HG03521 (cell line): ENCODE results near the gene ARHGEF26.

Experiments
- ATAC-seq: cut with Tn5 transposase; IDR thresholded peaks from one replicate; pipeline ENCODE4 v1.9.1; 2021; ENCODE audit warnings: mild to moderate bottlenecking, moderate library complexity; ENCODE audit not compliant: unreplicated experiment

Gene ARHGEF26

DNA sequence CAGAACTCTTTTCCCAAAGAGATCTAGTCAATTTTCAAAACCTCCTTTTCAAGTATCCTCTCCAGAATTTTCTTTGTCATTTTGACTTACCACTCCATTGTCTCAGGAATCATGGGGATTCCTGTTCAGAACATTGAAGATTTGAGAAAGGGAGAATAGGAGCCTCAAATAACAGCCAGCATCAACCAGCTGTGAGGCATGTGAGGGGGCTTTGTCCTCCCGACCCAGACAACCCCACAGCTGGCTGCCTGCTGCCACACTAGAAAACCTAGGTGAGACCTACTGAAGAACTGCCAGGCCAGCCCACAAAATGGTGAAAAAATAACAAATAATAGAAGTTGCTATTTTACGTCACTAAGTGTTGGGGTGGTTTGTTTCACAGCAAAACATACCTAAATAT, 5.9 kb upstream of the ARHGEF26 start:
- no peak for ATAC-seq

DNA sequence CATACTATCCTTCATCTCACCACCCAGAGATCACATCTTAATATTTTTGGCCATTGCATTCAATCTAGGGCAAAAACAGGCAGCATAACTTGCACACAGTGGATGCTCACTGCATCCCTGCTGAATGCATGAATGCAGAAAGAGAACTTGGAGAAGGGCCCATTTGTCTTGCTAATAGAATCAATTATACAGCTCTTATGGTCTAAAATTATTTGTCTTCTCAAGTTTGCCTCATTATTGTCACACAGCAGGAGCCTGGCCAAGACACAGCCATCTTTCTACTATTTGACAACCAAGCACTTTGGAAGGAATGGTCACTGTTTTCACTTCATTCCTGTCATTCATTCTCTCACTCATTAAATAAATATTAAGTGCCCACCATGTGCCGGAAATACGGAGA, 1.2 kb upstream of the ARHGEF26 start:
- no peak for ATAC-seq

DNA sequence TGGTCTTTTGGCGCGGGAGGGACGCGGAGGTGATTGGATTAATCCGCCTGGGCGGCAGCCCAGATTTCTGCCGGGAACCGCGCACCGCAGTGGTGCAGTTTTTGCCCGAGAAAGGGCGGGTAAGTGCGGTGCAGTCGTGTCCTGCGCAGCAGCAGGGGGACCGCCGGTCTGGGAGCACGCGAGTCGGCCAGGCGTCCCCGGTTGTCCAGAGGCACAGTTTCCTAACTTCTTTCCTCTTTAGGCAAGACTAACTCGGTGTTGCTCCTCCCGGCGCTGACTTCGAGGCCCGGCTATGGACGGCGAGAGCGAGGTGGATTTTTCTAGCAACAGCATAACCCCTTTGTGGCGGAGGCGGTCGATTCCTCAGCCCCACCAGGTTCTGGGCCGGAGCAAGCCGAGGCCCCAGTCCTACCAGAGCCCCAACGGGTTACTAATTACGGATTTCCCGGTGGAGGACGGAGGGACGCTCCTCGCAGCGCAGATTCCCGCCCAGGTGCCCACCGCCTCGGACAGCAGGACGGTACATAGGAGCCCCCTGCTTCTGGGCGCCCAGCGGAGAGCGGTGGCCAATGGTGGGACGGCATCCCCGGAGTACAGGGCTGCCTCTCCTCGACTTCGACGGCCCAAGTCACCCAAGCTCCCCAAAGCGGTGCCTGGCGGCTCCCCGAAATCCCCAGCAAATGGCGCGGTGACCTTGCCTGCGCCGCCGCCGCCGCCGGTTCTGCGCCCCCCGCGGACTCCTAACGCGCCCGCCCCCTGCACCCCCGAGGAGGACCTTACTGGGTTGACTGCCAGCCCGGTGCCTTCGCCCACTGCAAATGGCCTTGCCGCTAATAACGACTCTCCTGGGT, 736 bp downstream of the ARHGEF26 start:
- ATAC-seq: peak; percentile 31

DNA sequence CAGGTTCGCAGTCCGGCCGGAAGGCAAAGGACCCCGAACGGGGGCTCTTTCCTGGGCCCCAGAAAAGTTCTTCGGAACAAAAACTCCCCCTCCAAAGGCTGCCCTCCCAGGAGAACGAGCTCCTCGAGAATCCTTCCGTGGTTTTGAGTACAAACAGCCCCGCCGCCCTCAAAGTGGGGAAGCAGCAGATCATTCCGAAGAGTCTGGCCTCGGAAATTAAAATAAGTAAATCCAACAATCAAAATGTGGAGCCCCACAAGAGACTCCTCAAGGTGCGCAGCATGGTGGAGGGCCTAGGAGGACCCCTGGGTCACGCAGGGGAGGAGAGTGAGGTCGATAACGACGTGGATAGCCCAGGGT, 1.3 kb downstream of the ARHGEF26 start:
- ATAC-seq: no peak

DNA sequence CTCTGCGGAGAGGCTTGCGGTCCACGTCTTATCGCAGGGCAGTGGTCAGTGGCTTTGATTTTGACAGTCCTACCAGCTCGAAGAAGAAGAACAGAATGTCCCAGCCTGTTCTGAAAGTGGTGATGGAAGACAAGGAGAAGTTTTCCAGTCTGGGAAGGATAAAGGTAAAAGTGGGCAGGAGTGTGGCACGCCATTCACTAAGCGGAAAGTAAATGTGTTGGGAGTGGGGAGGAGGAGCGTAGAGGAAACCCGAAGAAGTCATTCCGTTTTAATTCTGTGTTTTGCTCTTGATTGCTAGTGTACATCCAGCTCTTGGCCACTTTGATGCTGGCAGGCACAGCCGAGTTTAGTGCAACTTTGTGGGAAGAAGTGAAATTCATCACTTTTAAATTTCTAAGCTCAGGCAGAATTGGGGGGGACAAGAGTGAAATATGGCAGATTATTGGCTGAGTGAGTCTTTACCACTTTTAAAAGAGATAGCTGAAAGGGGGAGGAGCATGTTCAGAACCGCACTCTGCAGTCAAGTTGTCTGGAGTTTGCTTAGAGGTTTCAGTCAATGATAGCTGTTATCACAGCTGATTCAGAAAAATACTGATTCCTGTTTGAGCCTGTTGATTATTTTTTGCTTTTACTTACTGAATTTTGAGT, 1.8 kb downstream of the ARHGEF26 start:
- no peak for ATAC-seq

DNA sequence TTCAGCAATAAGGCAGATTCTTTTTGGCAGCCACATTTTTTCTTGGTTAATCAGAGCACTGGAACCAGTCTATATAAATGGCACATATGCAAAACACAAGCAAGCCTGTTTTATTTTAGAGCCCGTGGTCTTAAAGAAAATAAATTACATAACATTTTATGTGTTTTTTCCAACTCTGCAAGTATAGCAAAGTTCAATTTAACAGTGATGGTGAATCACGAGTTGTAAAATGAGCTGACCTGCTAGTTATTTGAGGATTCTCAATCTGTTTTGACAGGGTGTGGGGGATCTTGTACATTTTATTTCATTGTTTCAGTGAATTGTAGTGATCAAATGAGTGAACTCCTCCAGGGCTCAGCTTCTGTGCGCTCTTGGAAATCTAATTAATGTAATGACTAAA, 2.7 kb downstream of the ARHGEF26 start:
- ATAC-seq: no peak

DNA sequence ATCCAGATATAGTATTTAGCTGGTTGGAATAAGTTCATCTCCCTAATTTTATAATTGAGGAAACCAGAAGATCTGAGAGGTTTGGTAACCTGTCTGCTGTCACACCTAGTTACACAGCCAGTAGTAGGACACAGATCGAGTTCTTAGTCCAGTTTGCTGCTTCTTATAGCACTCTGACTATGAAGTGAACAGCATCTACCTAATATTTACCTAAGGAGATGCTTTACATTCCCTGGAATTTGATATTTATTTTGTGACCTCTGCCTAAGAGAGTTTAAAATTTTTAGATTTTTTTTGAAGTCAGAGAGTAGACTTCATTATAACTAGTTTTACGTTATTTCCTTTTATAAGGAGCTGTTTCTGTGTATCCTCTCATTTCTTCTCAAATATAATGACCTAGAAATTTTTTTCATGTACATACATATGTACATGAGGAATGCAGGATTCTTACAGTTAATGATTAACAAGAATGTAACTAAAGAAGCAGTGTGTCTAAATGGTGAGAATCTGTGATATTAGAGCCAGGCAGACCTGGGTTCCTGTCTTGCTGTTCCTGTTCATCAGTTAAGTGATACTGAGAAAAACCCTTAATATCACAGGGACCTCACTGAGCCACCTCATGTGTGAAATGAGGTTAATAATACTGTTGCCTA, 4.3 kb downstream of the ARHGEF26 start:
- ATAC-seq: no peak

DNA sequence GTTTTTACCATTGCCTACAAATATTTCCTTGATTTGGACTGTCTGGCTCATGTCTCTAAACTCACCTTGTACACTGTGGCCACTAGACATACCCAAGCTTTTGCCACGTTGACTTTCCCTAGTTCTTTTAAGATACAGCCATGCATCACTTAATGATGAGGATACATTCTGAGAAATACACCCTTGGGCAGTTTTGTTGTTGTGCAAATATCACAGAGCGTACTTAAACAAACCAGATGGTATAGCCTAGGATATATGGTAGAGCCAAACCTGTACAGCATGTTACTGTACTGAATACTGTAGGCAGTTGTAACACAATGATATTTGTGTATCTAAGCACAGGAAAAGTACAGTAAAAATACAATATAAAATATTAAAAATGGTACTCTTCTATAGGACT, 5.5 kb downstream of the ARHGEF26 start:
- ATAC-seq: no peak

DNA sequence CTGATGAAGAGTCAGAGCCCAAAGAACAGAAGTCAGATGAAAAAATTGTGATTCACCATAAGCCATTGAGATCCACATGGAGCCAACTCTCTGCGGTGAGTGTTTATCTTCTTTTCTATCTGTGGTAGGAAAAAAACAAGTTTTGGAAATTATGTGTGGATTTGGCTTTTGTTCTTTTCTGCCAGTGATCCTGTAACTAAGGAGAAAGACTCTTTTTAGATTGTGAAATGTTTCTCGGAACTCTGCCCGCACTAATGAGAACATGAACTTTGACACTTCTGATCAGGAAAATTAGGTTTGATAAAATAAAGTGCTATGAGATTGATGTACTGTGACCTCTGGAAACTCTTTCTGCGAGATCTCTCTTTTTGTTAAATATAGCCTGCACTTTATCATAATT, 8.4 kb downstream of the ARHGEF26 start:
- ATAC-seq: no peak

DNA sequence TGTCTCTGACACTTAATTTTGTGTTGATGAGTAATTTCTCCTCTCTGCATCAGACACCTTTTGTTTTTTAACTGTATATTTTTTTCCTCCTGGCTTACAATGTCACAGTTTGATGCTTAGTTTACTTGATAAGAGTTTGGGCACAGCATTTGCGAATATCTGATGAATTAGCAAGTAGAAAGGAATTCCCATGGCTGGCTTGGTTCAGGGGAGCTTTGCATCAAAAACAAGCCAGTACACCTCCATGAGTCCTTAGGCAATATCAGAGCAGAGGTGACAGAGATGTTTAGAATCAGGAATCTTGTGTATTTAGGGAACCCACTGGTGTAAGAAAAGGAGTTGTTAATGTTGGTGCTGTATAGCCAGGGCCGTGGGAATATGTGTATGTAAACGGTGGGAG, 9.3 kb downstream of the ARHGEF26 start:
- ATAC-seq: no peak

DNA sequence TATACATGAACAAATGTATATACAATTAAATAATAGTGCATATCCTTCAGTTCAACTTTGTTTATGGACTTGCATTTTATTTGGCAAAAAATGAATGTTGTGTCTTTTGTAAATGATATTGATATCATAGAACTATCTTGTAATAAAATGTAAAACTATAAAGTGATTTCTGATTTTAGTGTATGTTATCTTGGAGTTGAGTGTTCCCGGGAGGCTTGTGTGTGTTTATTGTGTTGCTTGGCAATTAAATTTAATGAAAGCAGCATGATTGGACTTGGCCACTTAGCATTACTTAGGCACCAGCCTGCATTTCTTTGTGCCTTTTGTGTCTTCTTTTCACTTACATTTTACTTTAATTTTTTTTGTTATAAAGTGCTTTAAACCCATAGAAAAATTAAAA, 10.6 kb downstream of the ARHGEF26 start:
- ATAC-seq: no peak

DNA sequence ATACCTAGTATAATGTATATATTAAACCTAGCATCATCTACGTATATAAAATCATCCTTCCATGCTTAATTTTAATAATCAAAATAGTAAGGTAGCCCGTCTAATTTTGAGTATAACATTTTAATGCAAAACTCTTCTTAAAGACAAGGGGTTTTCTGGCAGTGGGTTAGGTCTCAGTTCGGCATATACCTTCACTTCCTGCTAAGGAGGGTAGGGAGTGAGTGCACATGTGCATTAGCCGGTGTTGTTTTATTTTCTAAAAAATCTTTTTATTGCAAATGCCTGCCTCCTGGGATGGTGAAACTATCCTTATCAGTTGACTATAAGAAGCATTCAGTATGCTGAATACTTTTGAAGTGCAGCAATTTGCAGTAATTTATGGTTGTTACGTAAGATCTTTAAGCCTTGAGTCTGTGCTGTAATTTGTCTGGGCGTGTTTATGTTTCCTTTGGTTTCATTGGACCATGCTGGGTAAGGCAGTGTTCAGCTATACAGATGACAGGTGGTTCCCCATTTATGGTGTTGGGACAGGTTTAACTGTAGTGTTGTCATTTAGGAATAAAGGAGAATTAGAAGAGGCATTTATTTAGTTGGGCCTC, 11.7 kb downstream of the ARHGEF26 start:
- ATAC-seq: no peak

DNA sequence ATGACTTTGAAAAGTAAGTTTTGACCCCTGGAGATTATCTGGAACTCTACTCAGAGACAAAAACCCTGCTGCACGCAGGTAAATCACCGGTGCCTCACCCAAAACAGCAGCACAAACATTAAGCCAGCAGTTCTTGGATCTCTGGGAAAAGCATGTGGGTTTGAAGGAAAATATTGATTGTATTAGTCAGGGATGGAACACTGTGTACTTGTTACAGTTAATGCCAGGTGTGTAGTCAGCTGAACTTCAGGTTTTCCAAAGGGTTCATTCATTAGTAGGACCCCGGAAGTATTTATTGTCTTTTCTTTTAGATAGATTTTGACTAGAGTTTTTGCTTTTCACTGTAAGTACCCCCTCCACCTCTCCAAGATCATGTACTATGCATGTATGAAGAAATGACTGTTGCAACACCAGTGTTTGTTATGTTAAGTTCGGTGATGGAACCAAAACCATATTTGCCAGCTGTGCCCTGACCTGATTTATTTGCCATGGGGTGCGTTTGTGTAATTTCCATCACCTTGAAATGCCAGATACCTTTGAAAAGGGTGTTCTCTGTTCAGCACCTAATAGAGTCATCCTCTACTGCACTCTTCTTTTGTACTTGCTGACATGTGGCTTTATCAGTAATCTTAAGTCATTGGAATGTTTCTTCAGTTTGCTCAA, 14.5 kb downstream of the ARHGEF26 start:
- ATAC-seq: no peak

DNA sequence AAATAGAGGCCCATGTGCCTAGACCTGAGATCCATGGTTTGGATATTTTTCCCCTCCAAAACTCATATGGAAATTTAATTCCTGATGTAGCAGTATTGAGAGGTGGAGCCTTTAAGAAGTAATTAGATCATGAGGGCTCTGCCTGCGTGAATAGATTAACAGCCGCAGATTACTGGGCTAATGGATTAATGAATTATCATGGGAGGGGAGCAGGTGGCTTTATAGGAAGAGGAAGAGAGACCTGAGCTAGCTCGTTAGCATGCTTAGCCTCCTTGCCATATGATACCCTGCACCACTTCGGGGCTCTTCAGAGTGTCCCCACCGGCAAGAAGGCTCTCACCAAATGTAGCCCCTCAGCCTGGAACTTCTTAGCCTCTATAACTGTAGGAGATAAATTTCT, 15.8 kb downstream of the ARHGEF26 start:
- ATAC-seq: no peak

DNA sequence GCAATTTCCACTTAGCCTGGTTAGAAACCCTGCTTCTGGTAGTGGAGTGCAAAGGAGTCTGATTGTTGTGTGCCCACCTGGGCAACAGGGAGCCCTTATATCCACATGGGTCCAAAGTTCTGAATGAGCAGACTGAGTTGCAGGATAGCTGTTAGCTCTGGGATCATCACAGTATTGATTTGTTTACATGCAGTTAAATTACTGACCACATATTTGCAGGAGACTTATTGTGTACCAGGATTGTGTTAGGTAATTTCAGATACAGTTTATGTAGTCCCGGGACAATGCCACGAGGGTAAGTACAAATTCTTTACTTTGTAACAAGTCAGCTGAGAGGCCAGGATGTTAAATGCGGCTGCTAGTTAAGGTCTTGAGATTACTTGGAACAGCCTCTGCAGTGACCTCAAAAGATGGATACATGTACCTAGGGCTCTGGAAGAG, 18.8 kb downstream of the ARHGEF26 start:
- ATAC-seq: no peak

DNA sequence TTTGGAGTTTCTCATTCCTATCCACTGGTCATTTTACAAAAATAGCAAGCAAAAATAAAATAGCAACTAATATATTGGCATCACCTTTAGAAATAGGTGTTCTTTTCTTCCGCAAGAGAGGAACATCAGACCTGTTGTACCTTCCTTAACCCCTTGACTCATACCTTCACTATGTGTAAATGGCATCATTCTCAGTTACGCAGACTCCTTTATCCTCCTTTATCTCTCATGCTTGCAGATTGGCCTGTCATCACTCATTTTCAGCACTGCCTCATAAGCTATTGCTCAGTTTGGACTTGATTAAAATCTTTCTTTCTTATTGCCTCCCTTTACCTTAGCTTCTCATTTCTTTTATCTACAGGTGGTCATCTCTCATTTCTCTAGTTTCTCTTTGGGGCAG, 21.4 kb downstream of the ARHGEF26 start:
- ATAC-seq: no peak

DNA sequence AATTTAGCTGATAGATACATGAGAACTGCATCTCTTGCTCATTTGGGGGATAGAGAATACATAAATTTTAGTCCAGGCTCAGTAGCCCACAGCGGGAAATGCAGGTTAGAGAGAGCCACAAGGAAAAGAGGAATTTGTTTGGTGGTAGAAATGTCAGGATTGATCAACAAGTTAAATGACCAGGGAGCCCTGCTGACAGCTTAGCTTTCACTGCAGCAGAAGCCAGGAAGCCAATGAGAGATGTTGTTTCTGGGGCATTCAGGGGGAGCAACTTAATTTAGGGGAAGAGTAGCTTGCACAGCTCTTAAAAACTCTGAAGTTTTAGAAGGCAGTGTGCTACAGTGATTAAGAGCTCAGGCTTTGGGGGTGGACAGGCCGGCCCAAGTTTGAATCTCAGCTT, 22.7 kb downstream of the ARHGEF26 start:
- ATAC-seq: no peak

DNA sequence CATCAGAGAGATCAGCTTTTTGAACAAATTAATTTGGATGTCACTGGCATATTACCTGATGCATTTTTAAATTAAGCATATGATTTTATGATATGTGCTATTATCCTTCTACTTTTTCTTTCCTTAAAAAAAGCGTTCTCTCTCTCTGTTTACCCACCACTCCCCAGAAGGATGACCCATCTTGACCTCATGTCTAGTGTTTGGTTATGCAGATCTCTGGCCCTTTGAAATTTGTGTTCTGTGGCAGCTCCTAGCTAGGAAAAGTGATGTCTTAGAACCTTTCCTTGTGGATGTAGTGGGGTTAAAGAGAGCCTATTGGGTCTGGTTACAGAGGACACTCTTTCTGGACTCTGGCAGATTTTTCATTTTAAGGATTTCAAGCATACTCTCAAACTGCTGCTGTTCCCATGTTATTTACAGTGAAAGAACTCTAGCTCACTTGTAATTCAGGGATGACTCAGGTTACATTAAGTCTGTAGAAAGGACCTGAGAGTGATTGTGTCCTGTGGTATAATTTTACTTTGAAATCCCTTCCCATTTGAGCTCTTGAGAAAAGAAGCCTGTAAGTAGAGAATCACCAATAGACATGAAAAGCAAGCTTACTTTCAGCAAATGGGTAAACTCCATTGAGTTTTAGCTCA, 23.8 kb downstream of the ARHGEF26 start:
- ATAC-seq: no peak

DNA sequence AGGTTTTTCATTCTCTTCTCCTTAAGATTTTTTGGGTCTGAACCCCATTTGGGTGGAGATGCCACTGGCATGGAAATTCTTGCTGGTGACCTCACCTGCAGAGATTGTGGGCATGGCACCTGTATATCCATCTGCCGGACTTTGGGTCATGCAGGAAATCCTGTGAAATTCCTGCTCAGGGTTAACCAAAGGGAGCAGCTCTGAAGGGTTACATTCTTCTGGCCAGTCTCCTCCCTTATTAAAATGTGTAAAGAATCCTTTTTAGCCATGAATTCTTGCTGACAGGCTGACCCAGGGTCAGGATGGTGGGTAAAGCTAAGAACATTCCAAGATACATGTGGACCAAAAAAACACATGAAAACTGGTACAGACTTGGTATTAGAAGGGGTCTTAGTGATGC, 27.4 kb downstream of the ARHGEF26 start:
- no peak for ATAC-seq

DNA sequence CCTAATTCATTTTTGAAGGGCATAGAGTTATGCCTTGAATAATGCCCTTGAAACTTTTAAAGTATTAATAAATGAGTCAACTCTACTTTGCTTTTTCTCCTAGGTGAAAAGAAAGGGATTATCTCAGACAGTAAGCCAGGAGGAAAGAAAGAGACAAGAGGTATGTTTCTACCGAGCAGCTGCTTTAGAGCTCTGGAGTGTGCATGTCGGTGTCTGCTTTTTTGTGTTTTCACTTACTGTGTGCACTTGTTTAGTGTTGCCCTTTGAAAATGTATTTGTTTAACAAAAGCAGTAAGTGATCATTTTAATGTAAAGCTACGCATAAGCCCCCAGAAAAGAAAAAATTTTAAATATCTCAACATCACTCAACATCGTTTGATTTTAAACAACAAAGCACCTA, 28.1 kb downstream of the ARHGEF26 start:
- no peak for ATAC-seq

DNA sequence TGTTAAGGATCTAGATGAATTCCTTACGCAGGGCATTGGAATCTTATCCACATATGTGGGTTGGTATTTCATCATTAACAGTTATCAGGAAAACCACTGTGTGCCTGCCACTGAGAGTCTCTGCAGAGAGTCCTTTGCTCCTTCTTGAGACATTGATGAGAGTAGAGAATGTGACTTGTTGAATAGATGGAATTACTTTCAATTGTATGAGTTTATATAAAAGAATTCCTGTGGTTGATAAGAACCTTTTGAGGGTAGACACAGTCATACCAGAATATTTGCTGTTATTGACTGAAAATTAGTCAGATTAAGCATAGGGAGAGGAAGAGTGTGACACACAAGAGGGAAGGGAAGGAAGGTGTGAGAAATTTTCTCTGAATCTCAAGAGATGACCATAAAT, 30.8 kb downstream of the ARHGEF26 start:
- no peak for ATAC-seq
